OCI-LY7 (cell line): ENCODE results near the gene DQX1.

Source experiments
- EZH2phosphoT487 ChIP-seq: fragments of 200-600 bp; sonication (generic); IDR thresholded peaks from 2 replicates; pipeline ENCODE4 v1.6.1; 2018; ENCODE audit warnings: low read depth, borderline replicate concordance, mild to moderate bottlenecking, mixed run types, antibody characterized with exemption, low read length, moderate library complexity, mixed read lengths
- TF ChIP-seq, protein P1 (sequence below): fragments of 200-600 bp; sonication (generic); conservative IDR thresholded peaks from 2 replicates; pipeline ENCODE4 v1.5.1; 2014; ENCODE audit warnings: mild to moderate bottlenecking, antibody characterized with exemption, low read length, moderate library complexity, mixed read lengths

- TF ChIP-seq, protein P1, sequence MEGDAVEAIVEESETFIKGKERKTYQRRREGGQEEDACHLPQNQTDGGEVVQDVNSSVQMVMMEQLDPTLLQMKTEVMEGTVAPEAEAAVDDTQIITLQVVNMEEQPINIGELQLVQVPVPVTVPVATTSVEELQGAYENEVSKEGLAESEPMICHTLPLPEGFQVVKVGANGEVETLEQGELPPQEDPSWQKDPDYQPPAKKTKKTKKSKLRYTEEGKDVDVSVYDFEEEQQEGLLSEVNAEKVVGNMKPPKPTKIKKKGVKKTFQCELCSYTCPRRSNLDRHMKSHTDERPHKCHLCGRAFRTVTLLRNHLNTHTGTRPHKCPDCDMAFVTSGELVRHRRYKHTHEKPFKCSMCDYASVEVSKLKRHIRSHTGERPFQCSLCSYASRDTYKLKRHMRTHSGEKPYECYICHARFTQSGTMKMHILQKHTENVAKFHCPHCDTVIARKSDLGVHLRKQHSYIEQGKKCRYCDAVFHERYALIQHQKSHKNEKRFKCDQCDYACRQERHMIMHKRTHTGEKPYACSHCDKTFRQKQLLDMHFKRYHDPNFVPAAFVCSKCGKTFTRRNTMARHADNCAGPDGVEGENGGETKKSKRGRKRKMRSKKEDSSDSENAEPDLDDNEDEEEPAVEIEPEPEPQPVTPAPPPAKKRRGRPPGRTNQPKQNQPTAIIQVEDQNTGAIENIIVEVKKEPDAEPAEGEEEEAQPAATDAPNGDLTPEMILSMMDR: no peak
- TF ChIP-seq EZH2phosphoT487: no peak
Measured at GRCh38 chr2:74556159-74556558, 30.1 kb upstream of the DQX1 start.
